Measurements from ENCODE around the gene KIAA2012.

Gene KIAA2012

DNA sequence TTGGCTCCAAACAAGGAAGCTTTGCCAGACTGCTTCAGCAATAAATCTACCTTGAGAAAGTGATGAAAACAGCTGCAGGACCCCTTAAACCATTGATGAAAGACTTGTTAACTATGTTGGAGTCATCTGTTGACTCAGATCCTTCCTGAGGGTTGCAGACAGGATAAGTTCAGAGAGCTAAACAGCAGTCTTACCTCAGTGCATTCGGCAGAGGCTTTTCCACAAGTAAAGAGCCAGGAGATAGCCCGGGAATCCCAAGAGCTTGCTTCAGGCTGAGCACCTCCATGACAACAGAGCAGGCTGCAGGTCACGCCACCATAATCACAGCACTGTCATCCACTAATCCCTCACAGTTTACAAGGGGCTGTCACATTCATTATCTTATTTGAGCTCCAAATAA is 23.7 kb downstream of the KIAA2012 start:
- no peak for TF ChIP-seq BACH2 (CRISPR knock-in tag; IDR thresholded peaks at IDR 0.05; ENCODE audit: borderline replicate concordance)
- TF ChIP-seq PPARA (CRISPR knock-in tag; IDR thresholded peaks at IDR 0.05; ENCODE audit: borderline replicate concordance) = no peak
- TF ChIP-seq, protein P1, sequence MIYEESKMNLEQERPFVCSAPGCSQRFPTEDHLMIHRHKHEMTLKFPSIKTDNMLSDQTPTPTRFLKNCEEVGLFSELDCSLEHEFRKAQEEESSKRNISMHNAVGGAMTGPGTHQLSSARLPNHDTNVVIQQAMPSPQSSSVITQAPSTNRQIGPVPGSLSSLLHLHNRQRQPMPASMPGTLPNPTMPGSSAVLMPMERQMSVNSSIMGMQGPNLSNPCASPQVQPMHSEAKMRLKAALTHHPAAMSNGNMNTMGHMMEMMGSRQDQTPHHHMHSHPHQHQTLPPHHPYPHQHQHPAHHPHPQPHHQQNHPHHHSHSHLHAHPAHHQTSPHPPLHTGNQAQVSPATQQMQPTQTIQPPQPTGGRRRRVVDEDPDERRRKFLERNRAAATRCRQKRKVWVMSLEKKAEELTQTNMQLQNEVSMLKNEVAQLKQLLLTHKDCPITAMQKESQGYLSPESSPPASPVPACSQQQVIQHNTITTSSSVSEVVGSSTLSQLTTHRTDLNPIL (CRISPR knock-in tag; IDR thresholded peaks at IDR 0.05; ENCODE audit: low read depth) = no peak
- TF ChIP-seq SNAI2 (CRISPR knock-in tag; IDR thresholded peaks at IDR 0.05) = no peak
- TF ChIP-seq, protein P2, sequence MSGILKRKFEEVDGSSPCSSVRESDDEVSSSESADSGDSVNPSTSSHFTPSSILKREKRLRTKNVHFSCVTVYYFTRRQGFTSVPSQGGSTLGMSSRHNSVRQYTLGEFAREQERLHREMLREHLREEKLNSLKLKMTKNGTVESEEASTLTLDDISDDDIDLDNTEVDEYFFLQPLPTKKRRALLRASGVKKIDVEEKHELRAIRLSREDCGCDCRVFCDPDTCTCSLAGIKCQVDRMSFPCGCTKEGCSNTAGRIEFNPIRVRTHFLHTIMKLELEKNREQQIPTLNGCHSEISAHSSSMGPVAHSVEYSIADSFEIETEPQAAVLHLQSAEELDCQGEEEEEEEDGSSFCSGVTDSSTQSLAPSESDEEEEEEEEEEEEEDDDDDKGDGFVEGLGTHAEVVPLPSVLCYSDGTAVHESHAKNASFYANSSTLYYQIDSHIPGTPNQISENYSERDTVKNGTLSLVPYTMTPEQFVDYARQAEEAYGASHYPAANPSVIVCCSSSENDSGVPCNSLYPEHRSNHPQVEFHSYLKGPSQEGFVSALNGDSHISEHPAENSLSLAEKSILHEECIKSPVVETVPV (CRISPR knock-in tag; IDR thresholded peaks at IDR 0.05) = no peak
- no peak for TF ChIP-seq PATZ1 (CRISPR knock-in tag; IDR thresholded peaks at IDR 0.05; ENCODE audit: borderline replicate concordance)
- no peak for TF ChIP-seq ISL1 (CRISPR knock-in tag; IDR thresholded peaks at IDR 0.05)
- no peak for TF ChIP-seq TOX (CRISPR knock-in tag; IDR thresholded peaks at IDR 0.05; ENCODE audit: borderline replicate concordance)
- no peak for TF ChIP-seq OSR1 (CRISPR knock-in tag; IDR thresholded peaks at IDR 0.05)
- TF ChIP-seq ZFP3 (CRISPR knock-in tag; IDR thresholded peaks at IDR 0.05) = no peak
- TF ChIP-seq ZNF565 (CRISPR knock-in tag; conservative IDR thresholded peaks at IDR 0.05; ENCODE audit: low read depth) = no peak
- no peak for TF ChIP-seq ZFP30 (CRISPR knock-in tag; IDR thresholded peaks at IDR 0.05)
- no peak for TF ChIP-seq TSHZ2 (CRISPR knock-in tag; IDR thresholded peaks at IDR 0.05)
- no peak for ATAC-seq

GRCh38 chr2:202098291-202098690 is 25.2 kb downstream of the KIAA2012 start:
- ATAC-seq = no peak
- no peak for TF ChIP-seq POU6F1 (CRISPR knock-in tag; IDR thresholded peaks at IDR 0.05; ENCODE audit: borderline replicate concordance, low read depth)
- no peak for TF ChIP-seq CSDC2 (CRISPR knock-in tag; IDR thresholded peaks at IDR 0.05)
- no peak for TF ChIP-seq ESRRG (CRISPR knock-in tag; IDR thresholded peaks at IDR 0.05)
- TF ChIP-seq BACH2 (CRISPR knock-in tag; IDR thresholded peaks at IDR 0.05; ENCODE audit: borderline replicate concordance) = no peak
- TF ChIP-seq, protein P1 (CRISPR knock-in tag; IDR thresholded peaks at IDR 0.05; ENCODE audit: low read depth) = no peak
- no peak for TF ChIP-seq ZC3H10 (CRISPR knock-in tag; IDR thresholded peaks at IDR 0.05)
- TF ChIP-seq ZNF8 (CRISPR knock-in tag; IDR thresholded peaks at IDR 0.05) = no peak
- no peak for TF ChIP-seq RARB (CRISPR knock-in tag; IDR thresholded peaks at IDR 0.05)
- no peak for TF ChIP-seq TCF4 (CRISPR knock-in tag; IDR thresholded peaks at IDR 0.05; ENCODE audit: borderline replicate concordance)
- no peak for TF ChIP-seq PATZ1 (CRISPR knock-in tag; IDR thresholded peaks at IDR 0.05; ENCODE audit: borderline replicate concordance)
- no peak for TF ChIP-seq GLIS3 (CRISPR knock-in tag; IDR thresholded peaks at IDR 0.05)
- TF ChIP-seq SNAI2 (CRISPR knock-in tag; IDR thresholded peaks at IDR 0.05) = no peak
- TF ChIP-seq, protein P2 (CRISPR knock-in tag; IDR thresholded peaks at IDR 0.05) = no peak
- TF ChIP-seq ZFP3 (CRISPR knock-in tag; IDR thresholded peaks at IDR 0.05) = no peak
- TF ChIP-seq ZFP30 (CRISPR knock-in tag; IDR thresholded peaks at IDR 0.05) = no peak
